Activated CD4-positive, alpha-beta T cell treated with anti-CD3 and anti-CD28 coated beads for 48 hours (primary cell): ENCODE results near the gene NEXN.
"Not testable (repeated sequence)": the region's sequence is repeated elsewhere in the genome, so short reads cannot be mapped to it uniquely, and the experiment has no call there.

ENCODE experiments used
- DNase-seq: peaks from one replicate; pipeline ENCODE4 v3.0.0-alpha.2; 2020

Gene NEXN

GRCh38 chr1:77972080-77972479 is 83.7 kb downstream of the NEXN start:
- DNase-seq, result no peak

- DNase-seq, result no peak
Observed at GRCh38 chr1:77975386-77975785, 87.0 kb downstream of the NEXN start.

GRCh38 chr1:77975907-77976306 is 87.5 kb downstream of the NEXN start:
- no peak for DNase-seq

GRCh38 chr1:77976433-77977076 is 88.1 kb downstream of the NEXN start:
- no peak for DNase-seq

GRCh38 chr1:77977989-77978292 is 89.5 kb downstream of the NEXN start:
- DNase-seq, result no peak

GRCh38 chr1:77978293-77978968 is 90.0 kb downstream of the NEXN start:
- peak; percentile 86 for DNase-seq

GRCh38 chr1:77978969-77979876 is 90.8 kb downstream of the NEXN start, which contains the start of gene FUBP1:
Gene FUBP1, minus strand, starts transcription at chr1:77979072. Its CDS starts 68 bp downstream, at chr1:77979004.
- DNase-seq, result peak; percentile 96

GRCh38 chr1:77983352-77983996 is 95.0 kb downstream of the NEXN start:
- not testable (repeated sequence) for DNase-seq

- DNase-seq, result no peak
Observed at GRCh38 chr1:77983997-77984355, 95.6 kb downstream of the NEXN start.

GRCh38 chr1:77984629-77985028 is 96.2 kb downstream of the NEXN start:
- DNase-seq, result no peak

GRCh38 chr1:77986810-77987209 is 98.4 kb downstream of the NEXN start:
- no peak for DNase-seq

GRCh38 chr1:77987919-77988318 is 99.5 kb downstream of the NEXN start:
- no peak for DNase-seq

GRCh38 chr1:77989744-77990143 is 101.3 kb downstream of the NEXN start:
- no peak for DNase-seq

- no peak for DNase-seq
Observed at GRCh38 chr1:77990629-77991204, 102.3 kb downstream of the NEXN start.

- DNase-seq, result no peak
Observed at GRCh38 chr1:77991638-77992037, 103.2 kb downstream of the NEXN start.
